Activated CD8-positive, alpha-beta memory T cell treated with anti-CD3 and anti-CD28 coated beads, Interleukin-2, amount 50 U/mL, for 48 hours (primary cell): ENCODE measurements around the gene FAM120AOS.
"Not testable (repeated sequence)": the region's sequence is repeated elsewhere in the genome, so short reads cannot be mapped to it uniquely, and the experiment has no call there.

Experiments
- DNase-seq: peaks from one replicate; pipeline ENCODE4 v3.0.0-alpha.2; 2020

Gene FAM120AOS

DNA sequence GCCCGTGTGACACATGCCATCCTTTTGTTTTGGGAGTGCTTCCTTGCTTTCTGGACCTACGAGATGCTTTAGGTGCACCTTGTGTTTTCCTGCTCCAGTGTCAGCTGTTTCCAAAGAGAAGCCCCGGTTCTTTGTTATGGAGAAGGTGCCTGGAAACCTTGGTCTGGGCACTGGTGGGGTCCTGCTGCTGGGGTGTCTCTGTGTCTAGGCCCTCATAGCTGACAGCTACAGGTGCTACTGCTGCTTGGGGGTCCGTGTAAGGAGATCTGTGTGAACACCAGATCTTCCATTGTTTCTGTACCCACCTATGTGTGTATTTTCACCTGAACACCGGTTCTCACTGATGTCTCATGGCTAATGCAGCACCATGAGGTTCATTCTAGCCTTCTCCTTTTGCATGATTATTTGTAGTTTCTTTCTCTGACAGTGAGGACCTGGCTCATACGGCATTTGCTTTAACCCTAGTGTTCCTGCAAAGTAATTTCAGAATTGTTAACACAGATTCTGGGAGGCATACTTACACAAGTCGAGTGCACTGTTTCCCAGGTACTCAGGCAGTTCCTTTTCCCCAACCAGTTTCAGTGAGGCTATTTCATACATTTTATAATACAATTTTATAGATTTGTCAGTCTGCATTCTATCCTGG is 13.2 kb upstream of the FAM120AOS start:
- no peak for DNase-seq

DNA sequence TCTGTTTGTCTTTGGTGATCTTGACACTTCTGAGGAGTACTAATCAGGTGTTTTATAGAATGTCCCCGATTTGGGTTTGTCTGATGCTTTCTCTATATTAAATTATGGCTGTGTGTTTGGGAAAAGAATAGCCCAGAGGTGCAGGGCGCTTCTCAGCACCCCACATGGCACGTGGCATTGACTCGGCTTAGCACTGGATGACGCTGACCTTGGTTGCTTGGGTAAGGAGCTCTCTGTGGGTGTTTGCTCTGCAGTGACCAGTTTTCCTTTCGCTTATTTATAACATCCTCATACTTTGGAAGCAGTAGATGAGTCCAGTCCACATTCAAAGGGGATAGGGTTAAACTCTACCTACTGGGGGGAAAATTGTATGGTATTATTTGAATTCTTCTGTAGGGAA is 12.5 kb upstream of the FAM120AOS start:
- DNase-seq, result no peak

DNA sequence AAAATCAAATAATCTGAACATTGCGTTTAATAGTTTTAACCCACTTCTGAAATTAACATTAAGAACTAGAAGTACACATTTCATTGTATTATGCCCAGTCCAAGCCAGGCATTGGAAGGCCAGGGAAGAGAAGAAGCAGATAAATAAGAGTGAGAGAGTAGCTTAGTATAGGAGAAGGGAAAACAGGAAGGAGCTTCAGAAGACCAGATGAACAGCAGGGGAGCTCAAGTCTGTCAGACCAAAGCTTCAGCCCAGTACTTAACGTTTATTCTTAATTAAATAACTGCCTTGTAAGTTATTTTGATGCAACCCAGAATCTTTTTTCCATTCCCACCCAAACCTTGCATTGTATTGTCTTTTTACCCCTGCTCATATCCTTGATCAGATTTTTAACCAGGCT is 11.5 kb upstream of the FAM120AOS start:
- no peak for DNase-seq

DNA sequence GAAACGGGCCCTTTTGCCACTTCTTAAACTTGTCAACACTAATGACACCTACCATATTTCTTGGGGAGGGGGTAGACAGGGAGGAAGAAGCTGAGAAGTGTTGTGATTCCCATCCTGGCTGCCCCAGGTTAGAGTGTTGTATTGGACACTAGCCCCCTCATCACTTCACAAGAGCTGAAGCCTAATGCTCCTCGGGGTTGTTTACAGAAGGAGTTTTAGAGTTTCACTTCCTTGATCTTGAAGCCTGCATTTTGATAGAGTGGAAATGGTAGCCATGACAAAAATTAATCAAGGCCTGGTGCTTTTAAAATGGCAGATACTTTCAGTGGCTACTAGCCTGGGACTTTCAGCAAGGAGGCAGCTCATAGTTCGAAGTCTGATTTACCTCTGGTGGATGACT is 11.0 kb upstream of the FAM120AOS start:
- DNase-seq, result no peak

DNA sequence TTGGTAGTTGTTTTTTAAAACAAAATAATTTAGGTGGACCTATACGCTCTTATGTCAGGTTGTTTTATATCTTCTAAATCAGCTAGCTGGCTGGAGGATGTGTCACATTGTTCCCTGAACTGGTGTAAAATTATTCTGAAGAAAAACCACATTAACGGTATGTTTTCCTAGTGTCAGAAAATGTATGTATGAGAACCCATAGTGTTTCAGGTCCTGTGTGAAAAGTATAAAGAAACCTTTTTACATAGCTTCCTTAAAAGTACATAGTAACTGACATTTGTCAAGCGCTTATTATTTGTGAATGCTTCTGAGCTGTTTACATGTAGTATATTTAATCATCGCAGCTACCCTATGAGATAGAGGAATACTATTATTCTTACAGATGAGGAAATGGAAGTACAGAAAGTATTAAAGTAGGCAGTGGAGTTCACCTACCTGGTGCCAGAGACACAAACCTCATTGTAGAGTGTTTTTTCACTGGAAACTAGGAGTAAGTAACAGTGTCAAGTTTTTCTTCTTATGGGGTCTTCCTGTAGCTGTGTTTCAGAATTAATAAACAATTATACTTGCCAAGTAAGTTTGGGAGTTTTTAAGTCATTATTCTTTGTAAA is 10.4 kb upstream of the FAM120AOS start:
- no peak for DNase-seq

DNA sequence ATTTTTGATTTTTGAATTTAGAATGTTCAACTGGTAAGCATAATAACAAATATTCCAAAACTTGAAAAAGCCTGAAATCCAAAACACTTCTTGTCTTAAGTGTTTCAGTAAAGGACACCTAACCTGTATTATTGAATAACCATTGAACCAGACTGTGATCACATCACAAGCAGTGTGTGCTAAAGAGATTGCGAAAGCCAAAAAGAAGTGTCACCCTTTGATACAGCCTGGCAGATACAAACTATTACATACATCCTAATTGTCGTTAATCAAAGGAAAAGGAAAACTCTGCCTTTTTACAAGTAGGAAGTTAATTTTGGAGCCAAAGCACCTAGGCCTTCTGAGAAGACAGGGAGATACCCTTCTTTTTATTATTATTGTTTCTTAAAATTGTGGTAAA is 8.4 kb upstream of the FAM120AOS start:
- DNase-seq, result no peak

DNA sequence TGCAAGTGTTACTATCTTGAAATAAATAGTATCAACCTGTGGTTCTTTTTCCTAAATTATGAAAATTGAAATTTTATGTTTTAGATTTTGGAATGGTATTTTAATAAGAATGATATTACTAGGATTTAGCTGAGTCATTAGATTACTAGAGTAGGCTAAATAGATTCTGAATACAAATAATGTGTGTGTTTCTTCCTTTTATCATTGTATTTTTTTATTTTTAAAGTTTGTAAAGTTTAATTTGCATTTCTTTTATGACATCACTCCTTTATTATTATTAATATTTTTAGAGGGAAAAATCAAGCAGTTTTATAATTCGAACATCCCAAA is 8.0 kb upstream of the FAM120AOS start:
- no peak for DNase-seq

DNA sequence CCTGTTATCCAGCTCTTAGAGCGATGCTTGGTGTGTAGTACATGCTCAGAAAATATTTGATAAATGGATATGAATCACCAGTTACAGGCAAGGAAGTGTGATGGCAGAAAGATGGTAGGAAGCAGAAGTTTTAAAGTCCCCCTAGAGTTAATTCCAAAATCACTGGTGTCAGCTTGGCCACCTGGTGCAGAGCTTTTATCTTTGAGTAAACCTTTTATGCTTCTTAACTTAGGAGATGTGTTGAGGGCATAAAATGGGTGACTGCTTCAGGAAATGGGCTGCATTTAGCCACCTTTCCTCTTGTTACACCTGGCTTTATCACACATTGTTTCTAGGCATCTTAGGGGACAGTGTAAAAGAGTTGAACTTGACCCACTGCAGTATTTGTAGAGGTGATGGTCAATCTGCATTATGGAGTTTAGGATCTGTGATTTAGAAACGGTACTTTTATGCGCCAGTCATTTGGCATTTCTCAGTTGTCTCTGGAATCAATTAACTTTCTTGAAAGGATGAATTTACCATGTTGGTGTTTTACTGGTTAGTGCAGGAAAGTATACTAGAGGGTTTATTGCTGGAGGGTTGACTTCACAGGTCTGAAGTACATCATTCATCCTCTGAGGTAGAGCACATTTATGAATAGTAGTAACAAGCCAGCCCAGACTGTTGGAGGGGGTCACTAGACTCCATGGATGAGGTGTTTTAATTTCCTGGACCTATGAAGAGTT is 7.5 kb upstream of the FAM120AOS start:
- DNase-seq, result no peak

DNA sequence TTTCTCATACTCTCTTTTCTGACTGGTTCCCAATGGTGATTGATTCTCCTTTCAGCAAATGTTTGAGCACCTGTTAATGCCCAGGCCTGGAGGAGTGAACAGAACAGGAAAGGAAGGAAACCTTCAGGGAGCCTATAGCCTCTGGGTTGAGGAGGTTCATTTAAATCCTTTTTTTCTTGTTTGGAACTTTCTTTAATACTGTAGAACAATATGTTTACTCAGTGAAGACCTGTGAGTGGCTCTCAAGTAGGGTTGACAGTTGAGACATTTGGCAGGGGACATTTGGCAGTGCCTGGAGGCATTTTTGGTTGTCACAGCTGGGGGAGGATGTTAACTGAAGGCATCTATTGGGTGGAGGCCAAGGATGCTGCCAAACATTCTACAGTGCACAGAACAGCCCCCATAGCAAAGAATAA is 6.1 kb upstream of the FAM120AOS start:
- no peak for DNase-seq

DNA sequence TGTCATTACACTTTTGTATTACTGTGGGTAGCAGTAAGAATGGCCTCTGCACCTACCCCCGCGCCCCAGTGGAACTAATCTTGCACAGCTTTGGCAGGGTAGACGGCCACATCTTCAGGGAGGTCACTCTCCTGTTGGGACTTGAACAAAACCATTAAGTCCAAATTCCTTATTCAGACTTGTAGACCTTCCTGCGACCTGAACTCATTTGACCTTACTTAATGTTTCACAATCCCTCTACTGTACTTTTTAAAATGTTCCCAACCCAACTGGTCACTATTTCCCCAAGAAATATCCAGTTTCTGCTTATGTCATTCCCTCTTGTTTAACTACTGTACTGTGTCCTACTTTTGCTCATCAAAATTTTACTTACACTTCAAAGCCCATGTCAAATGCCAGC is 5.3 kb upstream of the FAM120AOS start:
- no peak for DNase-seq

DNA sequence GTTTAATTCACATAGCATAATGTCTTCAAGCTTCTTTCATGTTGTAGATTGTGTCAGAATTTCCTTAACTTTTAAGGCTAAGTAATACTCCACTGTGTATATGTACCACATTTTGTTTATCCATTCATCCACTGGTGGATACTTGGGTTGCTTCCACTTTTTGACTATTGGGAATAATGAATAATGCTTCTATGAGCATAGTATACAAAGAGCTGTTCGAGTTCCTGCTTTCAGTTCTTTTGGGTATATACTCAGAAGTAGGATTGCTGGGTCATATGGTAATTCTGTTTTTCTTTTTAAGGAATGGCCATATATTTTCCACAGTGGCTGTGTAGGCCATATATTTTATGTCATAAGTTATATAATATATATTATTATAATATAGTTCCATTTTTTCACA is 3.6 kb upstream of the FAM120AOS start:
- DNase-seq, result no peak

DNA sequence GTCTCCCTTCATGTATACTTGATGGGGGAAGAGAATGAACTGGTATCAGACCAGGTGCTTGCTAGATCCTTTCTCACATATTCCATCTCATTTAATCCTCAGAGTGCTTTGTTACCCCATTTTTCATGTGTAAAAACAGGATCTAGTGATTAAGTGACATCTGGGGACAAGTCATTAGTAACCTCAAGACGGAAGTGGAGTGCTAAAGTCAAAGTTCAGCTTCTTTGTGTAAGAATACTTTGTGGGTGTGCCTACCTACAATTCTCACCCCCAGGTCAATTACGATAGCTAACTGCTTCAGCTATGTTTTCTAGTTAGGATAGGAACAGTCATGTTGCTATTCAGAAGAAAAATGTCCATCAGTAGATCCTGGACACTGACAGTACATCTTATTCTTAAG is 3.1 kb upstream of the FAM120AOS start:
- DNase-seq, result no peak

DNA sequence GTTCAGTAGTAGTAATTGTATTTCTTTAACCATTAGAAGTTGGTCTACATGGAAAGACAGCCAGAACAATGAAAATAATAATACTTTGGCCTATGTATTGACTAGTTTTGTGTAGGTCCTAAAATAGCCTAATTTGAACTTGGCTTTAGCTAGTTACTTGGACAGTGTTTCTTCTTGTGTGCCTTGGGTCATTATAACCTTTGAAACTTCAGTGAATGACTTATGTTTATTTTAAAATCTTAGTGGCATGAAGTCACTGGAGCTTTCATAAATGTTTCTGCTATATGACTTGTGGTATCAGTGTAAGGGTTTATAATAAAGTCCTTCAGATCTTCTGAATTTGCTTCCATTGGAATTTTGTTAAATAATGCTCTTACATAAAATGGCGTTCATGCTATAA is 2.6 kb upstream of the FAM120AOS start:
- no peak for DNase-seq

DNA sequence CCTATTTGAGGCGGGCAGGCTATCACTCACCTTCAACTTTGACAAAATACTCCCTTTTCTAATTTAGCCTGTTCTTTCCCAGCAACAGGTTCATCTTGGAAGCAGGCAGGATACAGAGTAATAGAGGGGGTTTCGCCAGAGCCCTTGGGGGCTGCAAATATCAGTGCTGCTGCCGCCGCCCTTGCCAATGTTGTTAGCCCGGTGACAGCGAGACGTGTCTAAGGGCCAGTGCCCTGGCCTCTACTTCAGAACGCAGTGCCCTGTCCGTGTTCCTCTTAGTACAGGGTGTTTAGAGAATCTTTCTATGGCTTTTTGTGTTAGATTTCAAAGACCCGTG is 703 bp downstream of the FAM120AOS start:
- no peak for DNase-seq

DNA sequence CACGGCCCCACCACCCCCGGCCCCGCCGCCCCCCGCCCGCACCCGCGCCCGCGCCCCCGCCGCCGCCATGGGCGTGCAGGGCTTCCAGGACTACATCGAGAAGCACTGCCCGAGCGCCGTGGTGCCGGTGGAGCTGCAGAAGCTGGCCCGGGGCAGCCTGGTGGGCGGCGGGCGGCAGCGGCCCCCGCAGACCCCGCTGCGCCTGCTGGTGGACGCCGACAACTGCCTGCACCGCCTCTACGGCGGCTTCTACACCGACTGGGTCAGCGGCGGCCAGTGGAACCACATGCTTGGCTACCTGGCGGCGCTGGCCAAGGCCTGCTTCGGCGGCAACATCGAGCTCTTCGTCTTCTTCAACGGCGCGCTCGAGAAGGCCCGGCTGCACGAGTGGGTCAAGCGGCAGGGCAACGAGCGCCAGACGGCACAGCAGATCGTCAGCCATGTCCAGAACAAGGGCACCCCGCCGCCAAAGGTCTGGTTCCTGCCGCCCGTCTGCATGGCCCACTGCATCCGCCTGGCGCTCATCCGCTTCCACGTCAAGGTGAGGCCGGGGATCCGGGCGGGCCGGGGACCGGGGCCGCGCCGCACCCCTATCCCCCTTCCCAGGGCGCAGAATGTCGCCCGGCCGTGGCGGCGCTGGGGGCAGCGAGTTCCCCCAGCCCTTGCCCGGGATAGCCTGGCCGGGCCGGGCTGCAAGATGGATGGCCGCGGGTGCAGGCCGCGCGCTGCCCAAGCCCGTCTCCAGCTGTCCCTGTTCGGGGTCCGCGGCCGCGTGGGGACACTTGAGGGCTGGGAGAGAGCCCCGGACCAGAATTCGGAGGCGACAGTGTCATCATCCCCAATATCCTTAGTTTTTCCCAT is 1.3 kb downstream of the FAM120AOS start:
- peak; percentile 77 for DNase-seq

DNA sequence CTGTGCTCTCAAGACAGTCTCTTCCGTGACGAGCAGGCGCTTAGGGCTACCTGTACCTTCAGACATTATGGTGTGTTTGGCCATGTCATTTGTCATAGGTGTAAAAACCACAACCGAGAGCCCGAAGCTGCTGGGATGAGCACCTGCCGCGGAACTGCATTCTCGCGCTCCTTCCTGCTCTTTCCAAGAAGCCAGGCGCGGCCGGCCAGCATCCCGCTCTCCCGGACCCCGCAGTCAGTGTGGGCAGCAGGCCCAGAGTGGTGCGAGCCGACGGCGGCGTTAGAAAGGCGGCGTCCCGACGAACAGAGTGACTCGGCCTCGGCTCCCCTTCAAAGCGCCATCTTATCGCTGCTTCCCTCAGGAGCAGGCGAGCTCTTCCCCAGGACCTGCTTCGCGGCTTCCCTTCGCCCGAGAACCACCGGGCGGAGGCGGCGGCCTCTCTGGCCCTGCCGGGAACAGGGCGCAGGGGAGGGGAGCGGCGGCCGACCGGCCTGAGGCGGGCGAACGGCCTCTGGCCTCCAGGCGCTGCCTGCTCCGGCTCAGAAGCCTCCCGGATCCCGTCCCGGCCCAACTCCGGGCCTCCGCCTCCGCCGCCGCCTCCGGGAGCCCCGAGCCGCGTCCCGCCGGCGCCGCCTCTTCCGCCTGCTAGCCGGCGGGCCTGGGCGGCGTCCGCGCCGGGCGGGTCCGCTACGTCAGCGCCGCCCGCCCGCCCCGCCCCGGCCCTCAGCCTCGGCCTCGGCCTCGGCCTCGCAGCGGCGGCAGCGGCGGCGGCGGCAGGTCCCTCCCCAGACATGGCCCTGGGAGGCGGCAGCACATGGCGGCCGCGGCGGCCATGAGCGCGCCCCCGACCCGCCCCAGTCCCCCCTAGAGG is 2.2 kb downstream of the FAM120AOS start, which contains the start of gene FAM120A:
FAM120A (plus strand) TSS at position 741 of the 871 bp plus-strand sequence. CDS start 231 bp downstream, outside the sequence.
- peak; percentile 84 for DNase-seq

DNA sequence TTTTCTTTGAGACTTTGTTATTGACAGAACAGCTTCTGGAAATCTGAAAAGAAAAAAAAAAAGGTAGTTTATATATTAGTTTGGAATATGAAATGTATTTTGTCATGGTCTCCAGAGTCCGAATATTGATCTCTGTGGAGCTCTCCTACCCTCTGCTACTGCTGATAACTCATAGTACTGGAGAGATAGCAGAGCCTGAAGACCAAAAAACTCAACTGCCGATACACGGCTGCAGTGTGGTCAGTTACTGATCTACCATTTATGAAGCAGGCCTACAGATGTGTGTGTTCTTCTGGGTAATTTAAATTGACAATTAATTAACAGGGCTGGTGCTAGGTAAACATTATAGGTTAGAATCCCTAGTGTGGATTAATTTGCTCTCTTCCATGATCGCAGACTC is 5.7 kb downstream of the FAM120AOS start:
- DNase-seq, result no peak

DNA sequence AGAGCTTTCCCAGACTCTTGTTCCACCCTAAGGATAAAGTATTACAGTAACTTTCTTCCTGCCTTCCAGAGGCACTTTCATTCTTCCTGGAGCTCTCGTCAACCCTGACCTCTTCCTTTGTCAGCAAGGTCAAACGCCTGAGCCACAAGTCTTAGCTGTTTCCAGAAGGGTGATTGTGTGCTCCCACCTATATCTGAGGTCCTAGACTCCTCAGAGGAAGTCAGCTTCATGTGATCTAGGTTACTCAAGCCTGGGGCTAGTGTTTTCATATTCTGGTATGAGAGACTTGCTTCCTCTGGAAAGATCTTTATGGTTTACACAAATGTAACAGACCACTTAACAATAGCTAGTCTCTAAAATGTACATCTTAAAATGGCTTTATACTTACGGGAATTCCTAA is 7.3 kb downstream of the FAM120AOS start:
- DNase-seq, result no peak

DNA sequence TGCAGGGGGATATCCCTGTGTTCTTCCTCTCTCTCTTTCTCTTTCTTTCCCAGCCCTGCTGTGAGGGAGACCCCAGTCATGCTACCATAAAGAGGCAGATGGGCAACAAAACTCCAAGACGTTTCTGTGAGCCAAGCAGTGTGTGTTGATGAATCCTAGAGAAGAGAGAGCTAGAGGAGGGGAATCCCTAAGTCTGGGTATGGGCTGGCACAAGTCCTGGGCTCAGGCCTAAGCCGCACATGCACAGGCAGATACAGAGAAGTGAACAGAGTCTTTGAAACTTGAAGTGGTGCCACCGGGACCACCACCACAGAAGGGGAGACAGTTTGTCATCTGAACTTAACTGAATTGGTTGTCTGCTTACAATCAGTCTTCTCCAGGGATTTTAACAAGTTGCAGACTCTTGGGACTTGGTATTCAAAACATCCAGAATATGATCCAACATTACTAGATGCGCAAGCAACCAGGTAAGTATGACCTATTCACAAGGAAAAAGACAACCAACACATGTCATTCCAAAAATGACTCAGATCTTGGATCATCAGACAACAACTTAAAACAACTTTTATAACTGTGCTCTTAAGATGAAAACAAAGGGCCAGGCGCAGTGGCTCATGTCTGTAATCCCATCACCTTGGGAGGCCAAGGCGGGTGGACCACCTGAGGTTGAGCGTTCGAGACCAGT is 12.3 kb downstream of the FAM120AOS start:
- no peak for DNase-seq

DNA sequence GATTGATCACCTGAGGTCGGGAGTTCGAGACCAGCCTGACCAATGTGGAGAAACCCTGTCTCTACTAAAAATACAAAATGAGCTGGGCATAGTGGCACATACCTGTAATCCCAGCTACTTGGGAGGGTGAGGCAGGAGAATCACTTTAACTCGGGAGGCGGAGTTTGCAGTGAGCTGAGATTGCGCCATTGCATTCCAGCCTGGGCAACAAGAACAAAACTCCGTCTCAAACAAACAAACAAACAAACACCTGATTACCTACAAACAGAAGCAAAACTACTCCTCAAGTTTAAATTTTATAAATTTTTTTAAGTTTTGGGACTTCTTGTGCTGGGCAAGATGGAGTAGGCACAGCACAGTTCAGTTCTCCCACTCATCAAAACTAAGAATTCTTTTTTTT is 14.1 kb downstream of the FAM120AOS start:
- not testable (repeated sequence) for DNase-seq

DNA sequence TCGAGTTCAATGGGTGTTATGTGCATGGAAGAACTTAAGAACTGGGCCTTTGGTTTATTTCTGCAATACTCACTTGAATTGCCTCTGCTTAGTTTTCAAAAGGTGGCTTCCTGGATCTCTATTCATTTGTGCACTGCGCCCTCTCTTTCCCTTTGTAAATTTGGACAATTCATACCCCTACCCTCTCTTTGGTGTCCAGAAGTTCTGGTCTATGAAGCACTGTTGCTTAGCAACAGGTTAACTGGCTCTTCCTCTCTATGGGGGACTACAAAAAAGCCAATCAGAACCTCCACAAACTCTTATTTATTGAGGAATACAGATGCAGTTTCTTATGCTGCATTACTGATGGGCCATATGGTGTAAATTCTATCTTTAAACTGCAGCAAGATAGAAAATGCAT is 15.4 kb downstream of the FAM120AOS start:
- DNase-seq, result no peak
